ENCODE results near the gene LYRM1.

Gene LYRM1

GRCh38 chr16:20930365-20930690 lies 29.8 kb downstream of the LYRM1 start:
- TF ChIP-seq, protein P1, sequence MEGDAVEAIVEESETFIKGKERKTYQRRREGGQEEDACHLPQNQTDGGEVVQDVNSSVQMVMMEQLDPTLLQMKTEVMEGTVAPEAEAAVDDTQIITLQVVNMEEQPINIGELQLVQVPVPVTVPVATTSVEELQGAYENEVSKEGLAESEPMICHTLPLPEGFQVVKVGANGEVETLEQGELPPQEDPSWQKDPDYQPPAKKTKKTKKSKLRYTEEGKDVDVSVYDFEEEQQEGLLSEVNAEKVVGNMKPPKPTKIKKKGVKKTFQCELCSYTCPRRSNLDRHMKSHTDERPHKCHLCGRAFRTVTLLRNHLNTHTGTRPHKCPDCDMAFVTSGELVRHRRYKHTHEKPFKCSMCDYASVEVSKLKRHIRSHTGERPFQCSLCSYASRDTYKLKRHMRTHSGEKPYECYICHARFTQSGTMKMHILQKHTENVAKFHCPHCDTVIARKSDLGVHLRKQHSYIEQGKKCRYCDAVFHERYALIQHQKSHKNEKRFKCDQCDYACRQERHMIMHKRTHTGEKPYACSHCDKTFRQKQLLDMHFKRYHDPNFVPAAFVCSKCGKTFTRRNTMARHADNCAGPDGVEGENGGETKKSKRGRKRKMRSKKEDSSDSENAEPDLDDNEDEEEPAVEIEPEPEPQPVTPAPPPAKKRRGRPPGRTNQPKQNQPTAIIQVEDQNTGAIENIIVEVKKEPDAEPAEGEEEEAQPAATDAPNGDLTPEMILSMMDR (IDR thresholded peaks at IDR 0.05; ENCODE audit: insufficient read depth, low read depth, low read length, missing control alignments) = no peak
- H3K4me3 ChIP-seq (ENCODE audit: low read length) = no peak overlapping the region
- no peak for DNase-seq (ENCODE audit: low read depth)

GRCh38 chr16:20931066-20931600 lies 30.6 kb downstream of the LYRM1 start:
- TF ChIP-seq, protein P1 (IDR thresholded peaks at IDR 0.05; ENCODE audit: insufficient read depth, low read depth, low read length, missing control alignments) = no peak
- H3K4me3 ChIP-seq (ENCODE audit: low read length) = no peak overlapping the region
- DNase-seq (ENCODE audit: low read depth) = no peak

DNA sequence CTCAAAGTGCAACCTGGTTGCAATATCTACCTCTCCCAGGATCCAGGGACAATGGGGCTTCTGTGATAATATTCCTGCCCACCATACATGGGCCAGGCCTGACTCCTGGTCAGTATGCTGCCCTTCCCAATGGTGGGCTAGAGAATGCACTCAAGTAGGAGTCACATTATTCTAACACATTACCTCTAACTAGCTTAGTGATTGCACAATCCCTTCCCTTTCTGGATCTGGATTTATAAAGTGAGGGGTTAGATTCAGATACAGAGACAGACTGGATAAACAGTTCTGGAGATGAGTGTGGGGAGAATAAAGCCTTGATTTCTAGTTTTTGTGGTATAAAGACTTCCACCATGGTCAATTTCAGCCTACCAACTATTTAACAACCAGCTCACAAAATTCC lies 33.0 kb downstream of the LYRM1 start:
- no peak for DNase-seq (ENCODE audit: low read depth)
- TF ChIP-seq, protein P1 (IDR thresholded peaks at IDR 0.05; ENCODE audit: insufficient read depth, low read depth, low read length, missing control alignments) = no peak

DNA sequence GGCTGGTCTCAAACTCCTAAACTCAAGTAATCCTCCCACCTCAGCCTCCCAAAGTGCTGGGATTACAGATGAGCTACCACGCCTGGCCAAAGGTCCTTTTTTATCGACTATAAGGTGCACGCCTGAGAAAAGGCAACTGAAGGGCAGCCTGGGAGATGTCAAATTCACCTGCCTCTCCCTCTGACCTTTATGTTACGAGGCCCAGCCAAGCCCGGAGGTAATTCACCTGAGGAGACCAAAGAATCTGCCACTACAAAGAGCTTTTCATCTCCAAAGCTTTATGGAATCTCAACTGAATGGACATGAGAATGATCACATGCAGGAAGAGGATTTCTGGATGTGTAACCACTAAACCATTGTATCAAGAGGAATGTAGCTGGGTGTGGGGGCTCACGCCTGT lies 37.2 kb downstream of the LYRM1 start:
- H3K4me3 ChIP-seq (ENCODE audit: low read length) = no peak overlapping the region
- no peak for DNase-seq (ENCODE audit: low read depth)

More for the DNA sequence above, 33.0 kb downstream of the LYRM1 start:
- no peak overlapping the region for H3K4me3 ChIP-seq (ENCODE audit: low read length)

GRCh38 chr16:20938426-20938825 lies 37.9 kb downstream of the LYRM1 start:
- DNase-seq (ENCODE audit: low read depth) = peak; percentile 32
- TF ChIP-seq, protein P1 (IDR thresholded peaks at IDR 0.05; ENCODE audit: insufficient read depth, low read depth, low read length, missing control alignments) = no peak
- H3K4me3 ChIP-seq (ENCODE audit: low read length) = no peak overlapping the region

More for the DNA sequence above, 37.2 kb downstream of the LYRM1 start:
- TF ChIP-seq, protein P1 (IDR thresholded peaks at IDR 0.05; ENCODE audit: insufficient read depth, low read depth, low read length, missing control alignments) = no peak

DNA sequence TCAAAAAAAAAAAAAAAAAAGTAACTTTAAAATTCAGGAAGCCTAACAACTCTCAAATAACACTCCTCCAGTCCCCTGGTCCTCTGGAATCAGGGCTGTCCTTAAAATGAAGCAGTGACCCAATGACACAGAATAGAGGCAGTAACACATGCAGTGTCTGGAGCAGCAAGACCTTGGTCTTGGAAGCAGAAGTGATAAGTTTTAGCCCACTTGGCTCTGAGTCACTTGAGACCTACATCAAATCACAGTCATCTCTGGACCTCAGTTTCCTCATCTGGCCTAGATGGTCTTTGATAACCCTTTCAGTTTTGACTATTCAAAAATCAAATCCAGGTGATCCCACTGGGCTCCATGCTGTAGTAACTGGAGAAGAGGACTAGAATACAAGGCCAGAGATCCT lies 39.0 kb downstream of the LYRM1 start:
- TF ChIP-seq, protein P1 (IDR thresholded peaks at IDR 0.05; ENCODE audit: insufficient read depth, low read depth, low read length, missing control alignments) = no peak
- no peak for DNase-seq (ENCODE audit: low read depth)
- no peak overlapping the region for H3K4me3 ChIP-seq (ENCODE audit: low read length)

DNA sequence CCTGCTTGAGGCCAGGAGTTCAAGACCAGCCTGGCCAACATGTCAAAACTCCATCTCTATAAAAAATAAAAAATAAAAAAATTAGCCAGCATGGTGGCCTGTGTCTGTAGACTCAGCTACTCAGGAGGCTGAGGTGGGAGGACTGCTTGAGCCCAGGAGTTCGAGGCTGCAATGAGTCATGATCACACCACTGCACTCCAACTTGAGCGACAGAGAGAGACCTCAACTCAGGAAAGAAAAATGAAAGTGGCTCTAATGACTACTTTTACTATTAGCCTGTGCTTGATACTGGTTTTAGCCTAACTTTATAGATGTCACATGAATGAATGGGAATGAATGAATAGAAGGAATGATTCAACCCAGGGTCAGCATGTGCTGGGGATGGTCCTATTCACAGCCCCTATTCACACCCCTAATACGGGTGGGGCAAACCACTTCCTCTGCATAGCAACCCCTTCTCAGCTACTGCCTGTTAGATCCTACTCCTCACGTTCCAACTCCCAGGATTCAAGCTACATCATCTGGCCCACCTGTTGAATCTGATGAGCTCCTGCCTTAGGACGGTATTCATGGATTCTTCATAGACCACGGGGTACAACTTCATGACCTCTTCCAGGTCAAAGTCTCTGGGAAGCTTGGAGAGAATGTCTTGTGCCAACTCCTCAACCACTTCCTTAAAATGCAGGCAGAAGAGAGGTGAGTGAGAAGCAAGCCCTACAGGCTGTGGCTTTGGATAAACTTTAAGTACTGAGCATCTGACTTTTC lies 40.5 kb downstream of the LYRM1 start:
- H3K4me3 ChIP-seq (ENCODE audit: low read length) = no peak overlapping the region
- TF ChIP-seq, protein P1 (IDR thresholded peaks at IDR 0.05; ENCODE audit: insufficient read depth, low read depth, low read length, missing control alignments) = no peak
- DNase-seq (ENCODE audit: low read depth) = no peak

All from epithelial cell of esophagus (primary cell).